GM18511 (cell line): ENCODE data around the gene DAAM2.

ENCODE experiments used
- ATAC-seq: cut with Tn5 transposase; IDR thresholded peaks from one replicate; pipeline ENCODE4 v1.9.1; 2021; ENCODE audit warnings: mild to moderate bottlenecking, moderate library complexity; ENCODE audit not compliant: unreplicated experiment

The DAAM2 gene

DNA sequence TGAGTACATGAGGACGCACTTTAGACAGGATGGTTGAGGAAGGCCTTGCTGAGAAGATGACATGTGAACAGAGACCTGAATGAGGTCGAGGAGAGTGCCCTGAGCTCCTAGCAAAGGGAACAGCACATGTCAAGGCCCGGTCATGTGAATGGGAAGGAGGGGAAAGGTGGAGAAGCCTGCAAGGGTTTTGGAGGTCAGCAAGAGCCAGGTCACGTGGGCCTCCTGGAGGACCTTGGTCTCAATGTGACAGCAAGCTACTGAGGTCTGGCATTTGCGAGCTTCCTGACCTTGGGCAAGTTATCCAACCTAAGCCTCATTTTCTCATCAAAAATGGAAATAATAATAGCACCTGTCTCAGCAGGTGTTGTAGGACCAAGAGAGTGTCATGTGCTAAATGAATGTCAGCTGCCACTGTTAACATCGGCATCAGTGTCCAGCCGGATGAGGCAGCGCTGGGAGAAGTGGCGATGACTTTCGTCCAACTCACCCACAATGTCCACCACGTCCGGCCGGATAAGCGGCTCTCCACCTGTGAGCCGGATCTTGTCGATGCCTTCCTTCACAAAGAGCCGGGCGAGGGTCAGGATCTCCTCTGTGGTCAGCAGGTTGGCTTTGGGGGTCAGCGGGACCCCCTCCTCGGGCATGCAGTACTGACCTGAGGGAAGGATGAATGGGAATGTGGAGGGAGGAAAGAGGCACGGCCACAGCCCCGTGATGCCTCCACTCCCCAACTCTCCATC, 133.2 kb downstream of the DAAM2 start:
- ATAC-seq: no peak

DNA sequence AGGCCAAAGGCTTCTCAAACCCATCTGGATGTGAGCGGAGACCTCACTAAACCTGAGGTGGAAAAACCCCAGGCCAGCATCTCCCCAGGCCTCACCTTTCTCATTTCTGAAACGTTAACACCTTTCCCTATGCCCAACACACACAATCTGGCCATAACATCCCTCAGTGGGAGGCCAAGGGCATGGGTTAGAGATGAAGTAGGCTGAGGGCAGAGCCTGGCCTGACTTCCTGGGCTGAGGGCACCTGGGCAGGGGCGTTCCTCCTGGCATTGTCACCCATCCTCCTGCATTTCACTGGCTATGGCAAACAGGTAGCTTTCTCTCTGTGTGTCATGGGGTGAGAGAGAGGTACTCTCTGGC, 133.7 kb downstream of the DAAM2 start:
- ATAC-seq: no peak

DNA sequence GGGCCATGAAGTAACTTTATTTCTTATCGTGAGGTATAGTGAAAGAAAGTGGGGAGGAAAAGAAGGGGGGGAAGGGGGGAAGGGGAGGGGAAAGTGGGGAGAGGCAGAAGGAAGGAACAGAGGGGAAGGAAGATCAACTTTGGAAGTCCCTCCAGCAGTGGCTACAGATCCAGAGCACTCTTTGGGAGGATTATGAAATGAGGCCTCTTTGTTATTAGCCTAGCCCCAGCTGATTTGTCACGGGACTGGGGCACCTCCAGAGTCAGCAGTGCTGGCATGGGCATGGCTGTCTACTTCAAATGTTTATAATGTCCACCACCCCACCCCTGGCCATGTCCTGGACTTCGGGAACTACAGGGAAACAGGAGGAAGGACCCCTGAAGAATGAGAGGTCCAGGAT, 134.5 kb downstream of the DAAM2 start:
- no peak for ATAC-seq

DNA sequence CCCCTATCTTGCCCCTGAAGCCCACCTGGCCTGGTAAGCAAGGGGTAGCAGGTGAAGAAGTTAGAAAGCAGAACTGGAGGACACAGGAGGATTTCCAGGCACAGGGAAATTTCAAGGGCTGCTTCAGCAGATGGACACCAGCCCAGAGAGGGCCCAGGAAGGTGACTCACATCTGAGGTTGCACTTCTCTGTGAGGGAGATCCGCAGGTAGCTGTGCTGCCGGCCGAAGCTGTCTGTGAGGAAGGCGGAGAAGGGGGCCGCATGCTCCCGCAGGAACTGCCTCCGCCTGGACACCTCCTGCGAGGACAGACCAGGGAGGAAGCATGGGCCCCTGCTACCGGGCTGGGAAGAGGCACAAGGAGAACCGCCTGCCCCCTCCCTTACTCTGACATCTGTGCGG, 135.0 kb downstream of the DAAM2 start:
- no peak for ATAC-seq

DNA sequence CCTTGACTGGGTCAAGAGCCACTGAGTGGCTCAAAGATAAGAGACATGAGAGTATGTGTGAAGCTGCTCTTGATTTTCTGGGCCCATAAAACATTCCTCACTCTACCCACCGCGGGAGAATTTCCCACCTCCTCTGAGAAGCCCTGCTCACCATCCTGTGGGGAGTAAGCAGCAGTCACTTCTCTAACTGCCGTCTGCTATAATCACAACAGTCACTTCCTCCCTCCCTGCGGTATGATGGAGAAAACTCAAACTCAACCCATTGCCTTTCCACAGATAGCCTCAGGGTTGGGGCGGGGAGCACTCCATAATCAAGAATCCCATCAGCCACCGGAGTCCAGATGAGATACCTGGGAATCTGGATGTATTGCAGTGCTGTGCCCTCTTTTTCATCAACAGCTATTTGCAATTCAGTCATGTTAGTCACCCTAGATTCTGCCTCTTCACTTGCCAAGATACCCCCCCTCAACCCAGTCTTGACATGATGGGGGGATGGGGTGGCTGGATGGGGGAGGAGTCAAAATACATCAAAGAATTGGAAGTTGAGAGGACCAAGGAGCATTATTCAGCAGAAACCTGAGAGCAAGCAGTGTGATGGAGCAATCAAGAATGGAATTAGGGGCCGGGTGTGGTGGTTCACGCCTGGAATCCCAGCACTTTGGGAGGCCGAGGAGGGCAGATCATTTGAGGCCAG, 137.0 kb downstream of the DAAM2 start:
- ATAC-seq: no peak

DNA sequence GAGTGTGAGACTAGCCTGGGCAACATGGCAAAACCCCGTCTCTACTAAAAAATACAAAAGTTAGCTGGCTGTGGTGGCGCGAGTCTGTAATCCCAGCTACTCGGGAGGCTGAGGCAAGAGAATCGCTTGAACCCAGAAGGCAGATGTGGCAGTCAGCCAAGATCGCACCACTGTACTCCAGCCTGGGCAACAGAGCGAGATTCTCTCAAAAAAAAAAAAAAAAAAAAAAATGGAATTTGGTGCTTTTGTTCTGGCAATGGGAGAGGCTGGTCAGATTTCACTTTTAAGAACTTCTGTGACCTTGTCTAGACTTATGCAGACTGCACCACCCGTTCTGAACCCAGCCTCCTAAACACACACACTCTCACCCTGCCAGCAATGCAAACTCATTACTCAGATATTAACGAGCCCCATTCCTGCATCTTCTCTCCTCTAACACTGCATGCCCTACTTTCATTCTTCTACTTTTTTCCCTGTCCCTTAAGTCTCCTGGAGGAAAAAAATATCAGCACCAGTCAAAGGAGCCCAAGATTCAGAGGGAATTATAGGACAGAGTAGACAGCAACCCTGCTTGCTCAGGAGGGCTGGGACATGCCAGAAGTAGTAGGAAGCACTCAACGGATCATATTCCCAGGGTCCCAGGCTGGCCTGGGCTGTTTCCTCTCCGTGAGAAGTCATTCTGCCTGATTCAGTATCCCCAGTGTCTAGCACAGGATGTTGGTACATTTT, 137.7 kb downstream of the DAAM2 start:
- no peak for ATAC-seq

DNA sequence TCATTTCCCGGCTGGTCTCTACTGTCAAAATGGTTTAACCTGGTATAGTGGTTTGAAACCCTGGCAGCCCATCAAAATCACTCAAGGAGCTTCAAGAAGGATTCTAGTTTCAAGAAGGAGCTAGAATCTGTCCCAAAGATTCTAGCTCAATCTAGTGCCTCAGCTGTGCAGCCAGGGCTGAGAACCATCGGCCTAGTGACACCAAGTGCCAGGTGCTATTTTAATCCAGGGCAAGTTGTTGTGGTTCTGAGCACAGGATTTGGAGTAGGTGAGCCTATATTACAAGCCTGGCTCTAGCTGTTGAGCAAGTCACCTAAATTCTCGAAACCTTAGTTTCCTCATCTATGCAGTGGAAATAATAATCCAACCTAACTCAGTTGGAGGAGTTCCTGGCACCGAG, 138.4 kb downstream of the DAAM2 start:
- no peak for ATAC-seq

DNA sequence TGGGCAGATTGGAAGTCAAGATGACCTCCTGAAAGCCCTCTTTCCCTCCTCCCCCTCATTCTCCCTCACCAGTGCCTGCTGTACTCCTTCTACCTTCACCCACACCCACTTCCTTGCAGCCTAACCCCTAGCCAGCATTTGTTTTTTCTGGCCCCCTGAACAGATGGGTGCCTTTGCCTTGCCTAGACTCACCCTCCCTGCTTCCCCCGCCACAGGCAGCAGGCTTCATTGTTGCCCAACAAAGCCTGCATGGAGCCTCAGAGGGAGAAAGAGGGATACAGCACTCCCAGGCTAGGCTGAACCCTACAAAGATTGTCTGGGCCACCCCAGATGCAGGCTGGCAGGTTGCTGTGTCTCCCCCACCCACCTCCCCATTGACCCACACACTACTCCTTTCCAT, 139.4 kb downstream of the DAAM2 start:
- no peak for ATAC-seq

DNA sequence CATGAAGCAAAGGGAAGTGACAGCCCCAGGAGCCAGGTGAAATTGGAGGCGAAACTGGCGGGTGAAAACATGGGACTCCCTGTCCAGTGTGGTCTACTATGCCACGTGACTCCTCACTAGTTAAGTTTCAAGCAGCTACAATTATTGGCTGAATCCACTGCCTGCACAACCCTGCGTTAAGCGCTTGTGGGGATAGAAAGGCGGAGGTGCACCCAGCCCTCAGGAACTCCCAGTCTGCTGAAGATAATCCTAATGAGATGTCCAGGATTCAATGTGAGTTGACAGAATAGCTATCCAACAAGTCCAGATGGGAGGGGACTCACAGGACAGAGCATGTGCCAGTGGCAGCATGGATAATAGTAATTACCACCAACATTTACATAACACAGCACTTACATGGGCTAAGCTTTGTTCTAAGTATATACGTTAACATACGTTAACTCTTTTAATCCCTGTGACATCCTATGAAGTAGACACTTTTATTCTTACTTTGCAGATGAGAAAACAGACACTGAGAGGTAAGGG, 140.3 kb downstream of the DAAM2 start:
- ATAC-seq: no peak

DNA sequence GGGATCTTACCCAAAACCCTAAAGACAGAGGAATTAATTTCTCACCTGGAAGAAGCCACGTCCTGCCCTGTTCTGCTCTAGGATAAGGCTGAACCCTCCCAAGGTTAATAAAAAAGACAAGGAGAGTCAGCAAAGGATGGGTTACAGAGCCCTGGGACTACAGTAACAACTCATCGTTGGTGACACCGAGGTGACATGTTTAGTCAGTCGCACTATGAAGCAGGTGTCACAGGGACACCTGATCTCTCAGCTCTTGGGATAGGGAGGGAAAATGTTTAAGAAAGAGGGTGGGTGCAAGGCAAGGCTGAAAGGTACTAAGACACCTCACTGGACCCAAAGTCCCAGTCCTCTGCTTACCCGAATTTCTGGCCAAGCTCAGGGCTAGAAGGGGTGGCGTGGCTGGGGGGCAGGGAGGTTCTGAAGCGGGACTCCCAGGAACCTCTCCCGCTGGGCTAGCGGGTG, 141.5 kb downstream of the DAAM2 start:
- ATAC-seq: no peak

DNA sequence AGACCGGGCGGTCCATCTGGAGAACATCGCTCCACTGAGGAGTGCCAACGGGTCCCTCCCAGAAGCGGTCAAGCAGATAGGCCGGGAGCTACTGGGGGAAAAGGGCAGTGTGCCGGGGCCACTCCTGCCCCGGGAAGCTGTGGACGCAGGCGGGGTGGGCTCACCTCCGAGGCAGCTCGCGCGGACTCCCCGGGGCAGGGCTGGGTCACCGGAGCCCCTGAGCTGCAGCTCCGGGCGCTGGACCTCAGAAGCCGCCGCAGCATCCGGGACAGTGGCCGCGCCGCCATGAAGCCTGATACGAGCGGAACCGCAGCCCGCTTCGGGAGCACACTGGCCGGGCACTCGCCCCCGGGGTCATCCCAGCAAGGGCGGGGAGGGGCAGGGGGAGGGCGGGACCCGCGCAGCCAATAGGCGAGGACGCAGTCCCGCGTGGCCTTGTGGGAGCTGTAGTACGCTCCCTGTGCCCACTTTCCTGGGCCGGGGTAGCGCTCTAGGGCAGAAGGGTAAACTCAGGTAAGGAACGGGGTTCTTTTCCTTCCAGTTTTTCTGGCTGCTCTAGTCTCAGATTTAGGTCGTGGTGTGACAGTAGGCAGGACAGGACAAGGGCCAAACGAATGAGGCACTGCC, 142.1 kb downstream of the DAAM2 start, which contains the start of gene MOCS1:
Gene MOCS1 (minus strand): TSS at position 332 of the 627 bp plus-strand sequence. CDS start 45 bp downstream, at position 287.
- no peak for ATAC-seq

DNA sequence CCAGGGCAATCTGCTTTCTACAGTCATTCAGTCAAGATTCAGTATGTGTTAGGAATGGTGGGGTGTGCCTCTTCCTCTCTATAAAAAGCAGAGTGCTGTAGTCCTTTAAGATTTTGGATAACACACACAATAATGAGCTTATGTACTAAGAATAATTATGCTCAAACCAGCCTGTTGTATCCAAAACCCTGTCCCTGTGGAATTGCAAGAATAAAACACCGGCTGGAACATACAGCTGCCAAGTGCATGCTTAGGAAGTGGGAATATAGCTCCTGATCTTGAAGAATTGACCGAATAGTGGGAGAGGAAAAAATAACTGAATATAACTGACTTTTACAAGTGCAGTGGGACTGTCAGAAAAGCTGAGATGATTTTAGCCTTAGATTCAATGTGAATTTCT, 143.1 kb downstream of the DAAM2 start:
- ATAC-seq: no peak

DNA sequence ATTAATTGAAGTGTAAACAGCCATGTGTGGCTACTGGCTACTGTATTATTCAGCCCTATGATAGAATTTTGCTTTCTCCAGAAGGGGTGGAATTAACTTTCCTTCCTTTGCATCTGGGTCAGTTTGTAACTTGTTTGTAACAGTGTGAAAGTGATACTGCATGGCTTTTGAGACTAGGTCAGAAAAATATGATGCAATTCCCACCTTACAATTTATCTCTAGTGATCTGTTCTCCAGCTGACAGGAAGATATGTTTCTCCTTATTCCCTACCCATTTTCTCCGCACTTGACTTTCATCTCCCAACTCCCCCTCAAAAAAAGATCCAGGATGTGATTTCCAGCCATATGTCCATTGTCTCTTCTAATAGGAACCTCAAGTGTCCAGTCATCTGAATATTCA, 144.7 kb downstream of the DAAM2 start:
- no peak for ATAC-seq

DNA sequence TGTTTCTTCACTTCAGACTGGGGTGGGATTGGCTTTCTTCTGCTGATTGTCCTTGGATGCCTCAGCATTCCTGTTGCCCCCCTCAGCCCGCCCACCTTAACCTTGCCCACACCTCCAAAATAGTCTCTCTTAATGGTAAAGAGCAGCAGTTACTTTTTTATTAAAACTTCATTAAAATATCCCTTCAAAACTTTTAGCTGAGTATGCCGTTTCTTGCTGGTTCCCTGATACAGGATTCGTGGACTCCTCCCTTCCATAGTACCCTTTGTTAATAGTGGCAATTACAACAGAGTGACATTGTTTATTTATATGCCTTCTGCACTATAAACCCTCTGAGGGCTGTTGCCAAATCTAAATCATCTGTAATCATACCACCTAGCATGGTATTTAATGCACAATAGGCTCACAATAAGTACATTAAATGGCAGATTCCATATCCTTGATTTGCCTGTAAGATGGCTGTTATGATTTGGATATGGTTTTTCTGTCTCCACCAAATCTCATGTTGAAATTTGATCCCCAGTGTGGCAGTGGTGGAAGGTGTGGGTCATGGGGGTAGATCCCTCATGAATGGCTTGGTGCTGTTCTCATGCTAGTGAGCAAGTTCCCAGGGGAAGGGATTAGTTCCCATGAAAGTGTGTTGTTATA, 145.6 kb downstream of the DAAM2 start:
- no peak for ATAC-seq

DNA sequence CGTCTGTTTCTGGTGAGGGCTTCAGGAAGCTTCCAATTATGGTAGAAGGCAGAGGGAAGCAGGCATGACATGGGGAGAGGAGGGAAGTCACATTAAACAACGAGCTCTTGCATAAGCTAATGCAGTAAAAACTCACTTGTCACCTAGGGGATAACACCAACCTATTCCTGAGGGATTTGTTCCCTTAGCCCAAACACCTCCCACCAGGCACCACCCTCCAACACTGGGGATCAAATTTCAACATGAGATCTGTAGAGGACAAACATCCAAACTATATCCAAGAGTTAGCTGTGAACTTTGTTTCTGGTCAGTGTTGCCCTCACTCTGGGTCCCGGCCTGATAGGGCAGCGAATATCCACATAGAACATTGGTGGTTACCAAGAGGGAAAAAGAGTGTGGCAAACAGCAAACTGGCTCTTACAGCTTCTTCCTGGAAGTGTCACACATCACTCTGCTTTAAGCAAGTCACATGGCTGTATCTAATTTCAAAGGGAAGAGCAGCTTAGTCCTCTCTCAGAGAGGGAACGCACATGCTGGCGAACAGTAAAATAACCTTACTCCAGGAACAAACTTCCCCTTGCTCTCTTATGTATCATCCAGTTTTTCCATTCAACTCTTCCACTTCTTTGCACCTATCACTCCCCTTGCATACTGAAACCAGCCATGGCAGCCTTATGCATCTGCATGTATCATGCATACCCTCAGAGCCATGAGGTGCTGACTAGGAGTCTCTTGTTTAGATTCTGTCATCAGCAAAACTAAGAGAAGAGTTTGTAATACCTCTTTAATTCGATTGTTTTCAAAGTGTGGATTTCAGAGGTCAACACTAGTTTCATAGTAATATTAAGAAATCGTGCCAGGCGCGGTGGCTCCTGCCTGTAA, 146.8 kb downstream of the DAAM2 start:
- ATAC-seq: no peak

DNA sequence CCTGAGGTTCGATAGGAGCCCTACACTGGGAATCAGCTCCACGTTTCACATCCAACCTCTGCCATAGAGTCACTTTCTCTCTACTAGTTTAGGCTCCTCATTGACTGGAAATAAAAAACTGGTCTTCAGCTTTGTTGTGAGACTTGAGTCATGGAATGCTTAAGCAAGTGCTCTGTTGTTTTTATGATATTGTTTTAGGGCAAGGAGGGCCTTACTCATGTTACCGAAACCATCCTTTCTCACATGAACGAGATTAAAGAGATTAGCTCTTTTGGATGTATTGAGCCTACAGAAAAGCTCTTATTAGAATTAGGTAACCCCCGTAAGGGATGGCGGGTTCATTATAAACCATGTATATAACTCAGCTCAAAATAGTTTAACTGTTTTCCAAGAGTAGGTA, 149.0 kb downstream of the DAAM2 start:
- no peak for ATAC-seq

DNA sequence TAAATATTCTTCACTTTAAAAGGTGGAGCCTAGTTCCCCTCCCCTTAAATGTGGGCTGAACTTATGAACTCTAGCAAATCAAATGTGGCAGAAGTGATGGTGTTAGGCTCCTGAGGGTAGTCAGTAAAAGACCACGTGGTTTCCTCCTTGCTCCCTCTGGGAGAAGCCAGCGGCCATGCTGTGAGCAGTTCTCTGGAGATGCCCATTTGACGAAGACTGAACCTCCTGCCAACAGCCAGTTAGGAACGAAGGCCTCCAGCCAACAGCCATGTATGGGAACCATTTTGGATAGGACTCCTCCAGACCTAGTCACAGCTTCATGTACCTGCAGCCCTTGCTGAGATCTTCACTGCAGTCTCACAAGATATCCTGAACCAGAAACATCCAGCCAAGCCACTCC, 149.6 kb downstream of the DAAM2 start:
- ATAC-seq: no peak

DNA sequence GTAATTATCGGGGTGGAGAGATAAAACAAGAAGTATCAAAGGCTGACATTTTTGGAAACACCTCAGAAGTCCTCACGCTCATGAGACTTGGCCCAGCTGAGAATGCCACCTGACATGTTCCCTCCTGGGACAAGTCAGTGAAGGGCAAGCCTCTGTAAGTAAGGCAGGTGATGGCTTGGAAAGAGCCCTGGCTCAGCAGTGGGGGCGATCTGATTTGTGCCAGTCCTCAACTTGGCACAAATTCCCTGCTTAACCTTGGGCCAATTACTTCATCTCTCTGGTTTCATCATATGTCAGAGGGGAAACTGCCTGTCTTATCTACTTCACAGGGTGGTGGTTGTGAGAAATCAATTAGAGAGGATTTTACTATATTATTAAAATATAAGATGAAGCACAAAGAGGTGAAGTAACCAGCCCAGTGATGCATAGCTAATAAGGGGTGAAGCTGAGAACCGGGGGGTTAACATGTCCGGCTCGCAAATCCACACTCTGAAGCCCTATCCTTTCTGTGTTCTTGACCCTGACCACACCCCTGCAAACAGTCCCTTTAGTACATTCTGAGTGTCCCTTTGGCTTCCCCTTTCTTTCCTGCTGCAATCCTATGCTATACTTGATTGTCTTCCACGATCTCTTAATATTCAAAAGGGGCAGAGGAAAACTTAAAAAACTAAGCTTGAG, 150.9 kb downstream of the DAAM2 start:
- ATAC-seq: no peak

DNA sequence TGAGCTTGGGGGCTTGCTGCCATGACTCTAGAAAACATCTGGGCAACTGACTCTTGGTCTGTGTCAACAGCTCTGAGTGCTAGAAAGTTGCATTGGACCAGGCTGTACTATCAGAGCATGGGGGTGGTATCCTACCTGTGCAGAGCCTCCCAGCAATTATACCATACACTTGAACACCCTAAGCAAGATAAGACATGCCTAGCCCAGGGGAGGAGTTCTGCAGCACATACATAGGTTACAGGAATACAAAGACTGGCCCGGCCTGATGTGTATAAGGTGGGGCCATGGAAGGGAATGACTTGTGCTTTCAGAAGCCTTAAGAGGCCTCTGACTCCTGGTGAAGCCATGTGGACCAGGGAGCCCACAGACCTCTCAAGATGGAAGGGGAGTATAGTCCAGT, 153.4 kb downstream of the DAAM2 start:
- no peak for ATAC-seq
